ENCODE measurements around the gene IL15RA. TPM values are rescaled to one million over a fixed set of nuclear protein-coding genes. Genes with fewer than 3 reads are reported as not detected.

The IL15RA gene
- total and polyA plus RNA-seq, 10 of the 15 experiments (the other 5 are each of a cell fraction or from before 2014, with no cell fraction given): 2.0 to 14.8 (median 12.1) TPM

DNA sequence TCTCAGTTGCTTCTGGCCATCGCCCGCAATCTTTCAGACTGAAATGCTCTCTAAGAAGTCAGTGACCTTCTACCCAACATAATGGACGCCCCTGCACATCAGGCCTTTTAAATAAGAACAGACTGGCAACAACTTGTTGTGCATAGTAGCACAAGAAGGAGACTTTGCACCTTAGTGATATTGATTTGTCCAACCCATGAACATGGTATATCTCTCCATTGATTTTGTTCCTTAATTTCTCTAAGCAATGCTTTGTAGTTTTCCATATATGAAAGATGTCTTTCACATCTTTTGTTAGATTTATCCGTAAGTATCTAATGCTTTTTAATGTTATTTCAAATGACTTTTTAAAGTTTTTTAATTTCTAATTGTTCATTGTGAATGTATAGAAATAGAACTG, 4.3 kb downstream of the IL15RA start:
- Histone ChIP-seq H3K9ac (ENCODE audit: control insufficient read depth, insufficient read depth, low read length) (no peak overlapping the region), H3K4me2 (ENCODE audit: control insufficient read depth, insufficient read depth) (peak overlapping the region; percentile 45), H3K27ac (ENCODE audit: control insufficient read depth, insufficient read depth) (peak overlapping the region; percentile 5; the same call in 1 of the 2 replicates), H4K20me1 (ENCODE audit: control insufficient read depth, insufficient read depth) (no peaks in the 10 kb centered on the region), H3K79me2 (ENCODE audit: control insufficient read depth, insufficient read depth, low read length) (peaks cover 79% of the 10 kb centered on the region), H2AFZ (ENCODE audit: control insufficient read depth, low read depth, low read length) (no peak overlapping the region), H3K27me3 (replicated peaks in 1 of 2; ENCODE audit: control insufficient read depth in 2 of 2, insufficient read depth in 2 of 2, low read length in 1 of 2) (no peaks in the 10 kb centered on the region), H3K4me1 (ENCODE audit: control insufficient read depth, insufficient read depth, low read length) (peaks cover 23% of the 10 kb centered on the region), H3K36me3 (ENCODE audit: control insufficient read depth in 2 of 2, insufficient read depth in 2 of 2, low read length in 1 of 2) (peaks cover 0 to 5% of the 10 kb centered on the region in 2 experiments; a peak in 1 of 4 replicates), H3K4me3 (peak overlapping the region; percentile 9; the same call in 1 of the 2 replicates), H3K9me3 (replicated peaks; ENCODE audit: control insufficient read depth, insufficient read depth, low read length) (no peaks in the 10 kb centered on the region)
- SMC1A ChIA-PET (ENCODE audit: uncharacterized antibody, unreplicated experiment): no interaction called here
- TSS peak; percentile 17 for BruUV-seq (replicated peaks)
- RAD21 ChIA-PET (ENCODE audit: unreplicated experiment): no interaction called here
- CTCF ChIA-PET: interaction anchor here (1.6 kb wide), 1 partner anchor 110 kb away, joined by 5 read pairs; no protein-coding TSS in a partner anchor
- POLR2A ChIA-PET: no interaction called here
- WGBS (ENCODE audit: insufficient coverage, insufficient replicate concordance, low lambda C conversion rate, missing lambda C conversion rate): 47% methylated on average over 4 of the region's 4 CpGs
- in situ Hi-C loops (cut with MboI): no loop called here
- intact Hi-C loops (cut with micrococcal nuclease; ENCODE audit: unreplicated experiment): no loop called here
- TF ChIP-seq, protein P1, sequence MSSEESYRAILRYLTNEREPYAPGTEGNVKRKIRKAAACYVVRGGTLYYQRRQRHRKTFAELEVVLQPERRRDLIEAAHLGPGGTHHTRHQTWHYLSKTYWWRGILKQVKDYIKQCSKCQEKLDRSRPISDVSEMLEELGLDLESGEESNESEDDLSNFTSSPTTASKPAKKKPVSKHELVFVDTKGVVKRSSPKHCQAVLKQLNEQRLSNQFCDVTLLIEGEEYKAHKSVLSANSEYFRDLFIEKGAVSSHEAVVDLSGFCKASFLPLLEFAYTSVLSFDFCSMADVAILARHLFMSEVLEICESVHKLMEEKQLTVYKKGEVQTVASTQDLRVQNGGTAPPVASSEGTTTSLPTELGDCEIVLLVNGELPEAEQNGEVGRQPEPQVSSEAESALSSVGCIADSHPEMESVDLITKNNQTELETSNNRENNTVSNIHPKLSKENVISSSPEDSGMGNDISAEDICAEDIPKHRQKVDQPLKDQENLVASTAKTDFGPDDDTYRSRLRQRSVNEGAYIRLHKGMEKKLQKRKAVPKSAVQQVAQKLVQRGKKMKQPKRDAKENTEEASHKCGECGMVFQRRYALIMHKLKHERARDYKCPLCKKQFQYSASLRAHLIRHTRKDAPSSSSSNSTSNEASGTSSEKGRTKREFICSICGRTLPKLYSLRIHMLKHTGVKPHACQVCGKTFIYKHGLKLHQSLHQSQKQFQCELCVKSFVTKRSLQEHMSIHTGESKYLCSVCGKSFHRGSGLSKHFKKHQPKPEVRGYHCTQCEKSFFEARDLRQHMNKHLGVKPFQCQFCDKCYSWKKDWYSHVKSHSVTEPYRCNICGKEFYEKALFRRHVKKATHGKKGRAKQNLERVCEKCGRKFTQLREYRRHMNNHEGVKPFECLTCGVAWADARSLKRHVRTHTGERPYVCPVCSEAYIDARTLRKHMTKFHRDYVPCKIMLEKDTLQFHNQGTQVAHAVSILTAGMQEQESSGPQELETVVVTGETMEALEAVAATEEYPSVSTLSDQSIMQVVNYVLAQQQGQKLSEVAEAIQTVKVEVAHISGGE (CRISPR knock-in tag; IDR thresholded peaks at IDR 0.05): no peak
- TF ChIP-seq ASH2L (IDR thresholded peaks at IDR 0.05; ENCODE audit: borderline replicate concordance, low read depth): no peak
- TF ChIP-seq NR2F1 (conservative IDR thresholded peaks at IDR 0.05): no peak
- TF ChIP-seq, protein P2, sequence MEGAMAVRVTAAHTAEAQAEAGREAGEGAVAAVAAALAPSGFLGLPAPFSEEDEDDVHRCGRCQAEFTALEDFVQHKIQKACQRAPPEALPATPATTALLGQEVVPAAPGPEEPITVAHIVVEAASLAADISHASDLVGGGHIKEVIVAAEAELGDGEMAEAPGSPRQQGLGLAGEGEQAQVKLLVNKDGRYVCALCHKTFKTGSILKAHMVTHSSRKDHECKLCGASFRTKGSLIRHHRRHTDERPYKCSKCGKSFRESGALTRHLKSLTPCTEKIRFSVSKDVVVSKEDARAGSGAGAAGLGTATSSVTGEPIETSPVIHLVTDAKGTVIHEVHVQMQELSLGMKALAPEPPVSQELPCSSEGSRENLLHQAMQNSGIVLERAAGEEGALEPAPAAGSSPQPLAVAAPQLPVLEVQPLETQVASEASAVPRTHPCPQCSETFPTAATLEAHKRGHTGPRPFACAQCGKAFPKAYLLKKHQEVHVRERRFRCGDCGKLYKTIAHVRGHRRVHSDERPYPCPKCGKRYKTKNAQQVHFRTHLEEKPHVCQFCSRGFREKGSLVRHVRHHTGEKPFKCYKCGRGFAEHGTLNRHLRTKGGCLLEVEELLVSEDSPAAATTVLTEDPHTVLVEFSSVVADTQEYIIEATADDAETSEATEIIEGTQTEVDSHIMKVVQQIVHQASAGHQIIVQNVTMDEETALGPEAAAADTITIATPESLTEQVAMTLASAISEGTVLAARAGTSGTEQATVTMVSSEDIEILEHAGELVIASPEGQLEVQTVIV (IDR thresholded peaks at IDR 0.05; ENCODE audit: borderline replicate concordance, partially characterized antibody): no peak
- peak; percentile 18; the same call in 1 of the 2 replicates for TF ChIP-seq RUNX3 (IDR thresholded peaks at IDR 0.05; ENCODE audit: low read length)
- TF ChIP-seq, protein P3, sequence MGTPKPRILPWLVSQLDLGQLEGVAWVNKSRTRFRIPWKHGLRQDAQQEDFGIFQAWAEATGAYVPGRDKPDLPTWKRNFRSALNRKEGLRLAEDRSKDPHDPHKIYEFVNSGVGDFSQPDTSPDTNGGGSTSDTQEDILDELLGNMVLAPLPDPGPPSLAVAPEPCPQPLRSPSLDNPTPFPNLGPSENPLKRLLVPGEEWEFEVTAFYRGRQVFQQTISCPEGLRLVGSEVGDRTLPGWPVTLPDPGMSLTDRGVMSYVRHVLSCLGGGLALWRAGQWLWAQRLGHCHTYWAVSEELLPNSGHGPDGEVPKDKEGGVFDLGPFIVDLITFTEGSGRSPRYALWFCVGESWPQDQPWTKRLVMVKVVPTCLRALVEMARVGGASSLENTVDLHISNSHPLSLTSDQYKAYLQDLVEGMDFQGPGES (IDR thresholded peaks at IDR 0.05): no peak
- TF ChIP-seq IRF4 (IDR thresholded peaks at IDR 0.05; ENCODE audit: low read depth, low read length): no peak
- 0 out of 2 replicates have a peak, but pooled peaks have one; percentile 14 for TF ChIP-seq YY1 (IDR thresholded peaks at IDR 0.05; ENCODE audit: low read depth, low read length)
- ATAC-seq (no peak), DNase-seq (ENCODE audit: low read depth, low spot score) (no peak), FAIRE-seq (no peak)

All from GM12878 (cell line).